ENCODE results near the gene MATN1. TPM values are rescaled to one million over a fixed set of nuclear protein-coding genes. Genes with fewer than 3 reads are reported as not detected.

The MATN1 gene
- total RNA-seq, 2 donors from 2014 or later, result 2.1 to 3.7 TPM

- ATAC-seq, result no peak
- H3K27me3 Mint-ChIP-seq, result peaks cover 33% of the 10 kb centered on the region
- no peak overlapping the region for H3K4me3 Mint-ChIP-seq
- H3K9me3 ChIP-seq (ENCODE audit: control insufficient read depth, low read length, poor library complexity, severe bottlenecking), result no peaks in the 10 kb centered on the region
- H3K27ac Mint-ChIP-seq, result no peak overlapping the region
- no peak for DNase-seq
- H3K4me1 Mint-ChIP-seq, result peaks cover 2% of the 10 kb centered on the region
- H3K36me3 Mint-ChIP-seq (ENCODE audit: low read depth), result peaks cover 3% of the 10 kb centered on the region
Measured at GRCh38 chr1:30705698-30706097, 17.7 kb downstream of the MATN1 start.

- ATAC-seq (no peak), DNase-seq (no peak)
- Mint-ChIP-seq H3K4me1 (peaks cover 2% of the 10 kb centered on the region), H3K4me3 (no peak overlapping the region), H3K36me3 (ENCODE audit: low read depth) (peaks cover 3% of the 10 kb centered on the region), H3K27ac (no peak overlapping the region), H3K27me3 (peaks cover 31% of the 10 kb centered on the region)
- no peaks in the 10 kb centered on the region for H3K9me3 ChIP-seq (ENCODE audit: control insufficient read depth, low read length, poor library complexity, severe bottlenecking)
Measured at GRCh38 chr1:30704765-30705509, 18.4 kb downstream of the MATN1 start.

- Mint-ChIP-seq H3K36me3 (ENCODE audit: low read depth) (peaks cover 3% of the 10 kb centered on the region), H3K4me3 (no peak overlapping the region), H3K27ac (no peak overlapping the region), H3K27me3 (peaks cover 24% of the 10 kb centered on the region), H3K4me1 (peaks cover 2% of the 10 kb centered on the region)
- no peaks in the 10 kb centered on the region for H3K9me3 ChIP-seq (ENCODE audit: control insufficient read depth, low read length, poor library complexity, severe bottlenecking)
- ATAC-seq (no peak), DNase-seq (no peak)
Measured at GRCh38 chr1:30704271-30704670, 19.1 kb downstream of the MATN1 start.

GRCh38 chr1:30702823-30703222 is 20.6 kb downstream of the MATN1 start:
- ATAC-seq, result no peak

DNA sequence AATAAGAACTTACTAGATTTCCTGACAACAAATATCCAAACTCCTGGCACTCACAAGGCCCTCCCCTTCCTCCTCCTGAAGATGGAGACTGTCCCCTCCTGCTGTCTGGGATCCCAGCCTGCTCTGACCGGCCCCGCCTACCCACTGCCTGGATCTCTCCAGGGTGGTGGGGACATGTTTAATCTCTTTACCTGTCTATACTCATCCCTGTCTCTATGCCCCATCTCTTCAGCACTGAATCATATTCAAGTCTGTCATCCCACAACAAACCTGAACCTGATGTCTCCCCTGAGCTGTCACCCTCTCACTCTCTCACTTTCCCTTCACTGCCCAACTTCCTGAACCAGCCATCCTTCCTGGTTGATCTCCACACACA is 22.1 kb downstream of the MATN1 start:
- H3K36me3 Mint-ChIP-seq (ENCODE audit: low read depth), result peaks cover 3% of the 10 kb centered on the region
- no peaks in the 10 kb centered on the region for H3K9me3 ChIP-seq (ENCODE audit: control insufficient read depth, low read length, poor library complexity, severe bottlenecking)
- H3K27ac Mint-ChIP-seq, result no peak overlapping the region
- ATAC-seq (no peak), DNase-seq (no peak)
- H3K27me3 Mint-ChIP-seq, result peaks cover 20% of the 10 kb centered on the region
- H3K4me1 Mint-ChIP-seq, result no peaks in the 10 kb centered on the region
- H3K4me3 Mint-ChIP-seq, result no peak overlapping the region

More at GRCh38 chr1:30702823-30703222, 20.6 kb downstream of the MATN1 start:
- H3K27ac Mint-ChIP-seq, result no peak overlapping the region
- DNase-seq, result no peak
- no peaks in the 10 kb centered on the region for H3K4me1 Mint-ChIP-seq
- no peaks in the 10 kb centered on the region for H3K9me3 ChIP-seq (ENCODE audit: control insufficient read depth, low read length, poor library complexity, severe bottlenecking)
- H3K4me3 Mint-ChIP-seq, result no peak overlapping the region
- peaks cover 22% of the 10 kb centered on the region for H3K27me3 Mint-ChIP-seq
- H3K36me3 Mint-ChIP-seq (ENCODE audit: low read depth), result peaks cover 3% of the 10 kb centered on the region

GRCh38 chr1:30700528-30701257 is 22.7 kb downstream of the MATN1 start:
- ATAC-seq (no peak), DNase-seq (no peak)
- H3K9me3 ChIP-seq (ENCODE audit: control insufficient read depth, low read length, poor library complexity, severe bottlenecking), result no peaks in the 10 kb centered on the region
- no peak overlapping the region for H3K27ac Mint-ChIP-seq
- H3K36me3 Mint-ChIP-seq (ENCODE audit: low read depth), result peaks cover 3% of the 10 kb centered on the region
- H3K4me3 Mint-ChIP-seq, result no peak overlapping the region
- peaks cover 23% of the 10 kb centered on the region for H3K27me3 Mint-ChIP-seq
- no peaks in the 10 kb centered on the region for H3K4me1 Mint-ChIP-seq

GRCh38 chr1:30699762-30700161 is 23.6 kb downstream of the MATN1 start:
- no peaks in the 10 kb centered on the region for H3K9me3 ChIP-seq (ENCODE audit: control insufficient read depth, low read length, poor library complexity, severe bottlenecking)
- no peak overlapping the region for H3K27ac Mint-ChIP-seq
- H3K27me3 Mint-ChIP-seq, result peaks cover 18% of the 10 kb centered on the region
- ATAC-seq (no peak), DNase-seq (no peak)
- peaks cover 3% of the 10 kb centered on the region for H3K36me3 Mint-ChIP-seq (ENCODE audit: low read depth)
- H3K4me1 Mint-ChIP-seq, result no peaks in the 10 kb centered on the region
- H3K4me3 Mint-ChIP-seq, result no peak overlapping the region

GRCh38 chr1:30698401-30698981 is 24.9 kb downstream of the MATN1 start:
- DNase-seq (no peak), ATAC-seq (no peak)
- no peaks in the 10 kb centered on the region for H3K9me3 ChIP-seq (ENCODE audit: control insufficient read depth, low read length, poor library complexity, severe bottlenecking)
- H3K27me3 Mint-ChIP-seq, result peaks cover 15% of the 10 kb centered on the region
- H3K36me3 Mint-ChIP-seq (ENCODE audit: low read depth), result no peaks in the 10 kb centered on the region
- no peak overlapping the region for H3K27ac Mint-ChIP-seq
- no peak overlapping the region for H3K4me3 Mint-ChIP-seq
- no peaks in the 10 kb centered on the region for H3K4me1 Mint-ChIP-seq

GRCh38 chr1:30697571-30698376 is 25.6 kb downstream of the MATN1 start:
- no peak for DNase-seq

GRCh38 chr1:30696831-30697230 is 26.6 kb downstream of the MATN1 start:
- ATAC-seq (no peak), DNase-seq (no peak)
- Mint-ChIP-seq H3K36me3 (ENCODE audit: low read depth) (no peaks in the 10 kb centered on the region), H3K27me3 (peaks cover 18% of the 10 kb centered on the region), H3K27ac (no peak overlapping the region), H3K4me3 (no peak overlapping the region), H3K4me1 (peaks cover 6% of the 10 kb centered on the region)
- H3K9me3 ChIP-seq (ENCODE audit: control insufficient read depth, low read length, poor library complexity, severe bottlenecking), result no peaks in the 10 kb centered on the region

More at GRCh38 chr1:30697571-30698376, 25.6 kb downstream of the MATN1 start:
- H3K4me1 Mint-ChIP-seq, result no peaks in the 10 kb centered on the region
- no peaks in the 10 kb centered on the region for H3K36me3 Mint-ChIP-seq (ENCODE audit: low read depth)
- H3K9me3 ChIP-seq (ENCODE audit: control insufficient read depth, low read length, poor library complexity, severe bottlenecking), result no peaks in the 10 kb centered on the region
- no peak for ATAC-seq
- peaks cover 15% of the 10 kb centered on the region for H3K27me3 Mint-ChIP-seq
- no peak overlapping the region for H3K4me3 Mint-ChIP-seq
- no peak overlapping the region for H3K27ac Mint-ChIP-seq

GRCh38 chr1:30695439-30695841 is 27.9 kb downstream of the MATN1 start:
- no peaks in the 10 kb centered on the region for H3K9me3 ChIP-seq (ENCODE audit: control insufficient read depth, low read length, poor library complexity, severe bottlenecking)
- Mint-ChIP-seq H3K27ac (no peak overlapping the region), H3K4me1 (peaks cover 6% of the 10 kb centered on the region), H3K27me3 (peaks cover 23% of the 10 kb centered on the region), H3K36me3 (ENCODE audit: low read depth) (no peaks in the 10 kb centered on the region), H3K4me3 (no peak overlapping the region)
- DNase-seq (no peak), ATAC-seq (no peak)

GRCh38 chr1:30694280-30695175 is 28.9 kb downstream of the MATN1 start:
- Mint-ChIP-seq H3K4me1 (peaks cover 6% of the 10 kb centered on the region), H3K4me3 (no peak overlapping the region), H3K27ac (no peak overlapping the region), H3K36me3 (ENCODE audit: low read depth) (no peaks in the 10 kb centered on the region), H3K27me3 (peaks cover 23% of the 10 kb centered on the region)
- no peak for ATAC-seq
- H3K9me3 ChIP-seq (ENCODE audit: control insufficient read depth, low read length, poor library complexity, severe bottlenecking), result no peaks in the 10 kb centered on the region
- no peak for DNase-seq
